GM21526 (cell line): Measurements from ENCODE around the gene SLC26A9.

Experiments used
- ATAC-seq: cut with Tn5 transposase; IDR thresholded peaks from one replicate; pipeline ENCODE4 v1.9.1; 2021; ENCODE audit warnings: moderate library complexity; ENCODE audit not compliant: unreplicated experiment, low FRiP score

Gene SLC26A9

DNA sequence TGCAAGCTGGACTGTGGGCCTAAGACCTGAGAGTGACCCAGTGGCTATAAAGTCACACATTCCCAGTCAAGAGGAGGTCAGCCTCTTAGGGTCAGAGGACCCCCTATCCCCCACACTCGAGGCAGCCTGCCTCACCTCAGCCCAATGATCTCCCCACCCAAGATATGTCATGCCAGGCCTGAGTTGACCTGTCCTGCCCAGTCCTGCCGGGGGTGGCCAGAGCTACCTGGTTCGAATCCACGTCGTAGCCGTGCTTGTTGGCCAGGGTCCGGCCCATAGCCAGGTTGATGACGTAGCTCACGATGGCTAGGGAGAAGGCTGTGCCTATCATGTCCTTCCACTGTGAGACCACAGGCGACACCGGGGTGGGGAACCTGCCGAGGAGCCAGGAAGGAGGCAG, 15.6 kb downstream of the SLC26A9 start:
- ATAC-seq: no peak

DNA sequence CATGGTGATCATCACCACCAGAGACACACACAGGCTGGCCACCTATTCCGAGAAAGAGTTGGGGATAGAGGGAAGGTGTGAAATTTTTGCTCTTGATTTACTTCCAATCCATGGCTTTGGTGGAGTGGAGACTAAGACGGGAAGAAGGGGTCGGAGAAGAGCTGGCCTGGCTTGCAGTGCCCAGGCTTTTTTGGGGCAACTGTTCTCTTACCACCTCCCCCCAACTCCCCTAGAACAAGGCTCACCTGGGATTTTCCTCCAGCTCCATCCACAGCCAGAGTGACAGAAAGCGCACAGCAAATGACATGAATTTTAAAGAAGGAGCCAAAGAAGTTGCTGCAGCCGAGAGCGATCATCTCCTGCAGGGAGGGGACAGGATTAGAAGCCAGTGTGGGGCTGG, 16.0 kb downstream of the SLC26A9 start:
- no peak for ATAC-seq

DNA sequence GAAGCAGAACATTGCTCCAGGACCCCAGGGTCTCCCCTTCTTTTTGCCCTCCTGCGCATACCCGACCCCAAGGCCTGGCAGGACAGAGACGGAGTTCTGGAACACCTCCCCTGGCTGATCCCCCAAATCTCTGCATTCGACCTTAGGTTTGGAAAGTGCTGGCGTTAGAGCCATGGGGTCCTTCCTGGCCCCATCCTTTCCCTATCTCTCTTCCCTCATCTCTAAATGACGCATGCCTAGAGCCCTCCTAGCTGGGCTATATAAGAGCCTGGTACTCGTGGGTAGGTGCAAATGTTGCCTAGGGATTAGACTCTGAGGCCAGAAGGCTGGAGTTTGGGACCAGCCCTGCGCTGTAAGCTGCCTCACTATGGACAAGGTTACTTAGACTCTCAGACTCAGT, 16.6 kb downstream of the SLC26A9 start:
- no peak for ATAC-seq

DNA sequence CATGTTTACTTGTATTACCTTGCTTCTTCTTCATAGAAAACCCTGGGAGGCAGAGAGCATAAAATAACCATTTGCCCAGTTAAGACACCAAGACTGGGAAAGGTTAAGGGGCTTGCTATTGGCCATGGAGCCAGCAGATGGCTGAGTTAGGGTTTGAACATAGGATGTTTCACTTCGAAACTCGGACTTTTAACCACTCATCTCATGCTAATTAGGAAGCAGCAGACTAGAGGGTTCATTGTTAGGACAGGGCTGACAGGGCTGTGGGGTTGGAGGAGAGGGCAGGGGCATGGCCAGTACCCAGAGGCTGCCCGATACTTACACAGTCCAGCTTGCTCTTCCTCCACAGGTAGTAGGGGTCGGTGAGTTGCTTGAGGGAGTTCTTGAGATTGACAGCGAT, 17.0 kb downstream of the SLC26A9 start:
- ATAC-seq: no peak

DNA sequence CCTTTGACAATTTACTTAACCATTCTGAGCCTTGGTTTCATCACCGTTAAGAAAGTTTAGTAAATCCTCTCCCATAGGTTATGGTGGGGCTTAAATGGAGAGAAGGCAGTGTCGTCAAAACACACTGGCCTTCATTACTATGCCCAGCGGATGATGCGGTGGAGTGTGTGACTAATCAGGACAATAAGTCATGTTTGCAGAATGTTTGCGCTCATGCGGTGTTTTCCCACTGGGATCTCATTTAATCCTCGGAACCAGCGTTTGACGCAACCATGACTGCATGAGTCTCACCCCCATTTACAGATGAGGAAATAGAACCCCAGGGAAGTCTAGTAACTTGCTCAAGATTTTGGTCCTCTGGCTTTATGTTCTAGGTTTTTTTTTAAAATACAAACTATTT, 17.5 kb downstream of the SLC26A9 start:
- ATAC-seq: no peak

DNA sequence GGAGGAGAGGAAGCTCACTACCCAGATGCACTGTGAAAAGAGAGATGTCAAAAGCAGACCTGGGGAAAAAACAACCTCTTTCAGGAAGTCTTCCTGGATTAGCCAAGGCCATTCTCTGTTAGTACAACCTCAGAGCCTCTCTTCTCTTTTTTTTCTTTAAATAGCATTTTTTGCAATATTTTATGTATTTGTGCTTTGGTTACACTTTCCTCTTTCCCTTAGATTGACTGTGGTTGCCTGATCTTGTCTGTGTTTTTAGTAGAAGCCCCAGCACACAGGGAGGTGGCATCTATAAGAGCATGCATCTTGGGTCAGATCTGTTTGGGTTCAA, 18.8 kb downstream of the SLC26A9 start:
- no peak for ATAC-seq

DNA sequence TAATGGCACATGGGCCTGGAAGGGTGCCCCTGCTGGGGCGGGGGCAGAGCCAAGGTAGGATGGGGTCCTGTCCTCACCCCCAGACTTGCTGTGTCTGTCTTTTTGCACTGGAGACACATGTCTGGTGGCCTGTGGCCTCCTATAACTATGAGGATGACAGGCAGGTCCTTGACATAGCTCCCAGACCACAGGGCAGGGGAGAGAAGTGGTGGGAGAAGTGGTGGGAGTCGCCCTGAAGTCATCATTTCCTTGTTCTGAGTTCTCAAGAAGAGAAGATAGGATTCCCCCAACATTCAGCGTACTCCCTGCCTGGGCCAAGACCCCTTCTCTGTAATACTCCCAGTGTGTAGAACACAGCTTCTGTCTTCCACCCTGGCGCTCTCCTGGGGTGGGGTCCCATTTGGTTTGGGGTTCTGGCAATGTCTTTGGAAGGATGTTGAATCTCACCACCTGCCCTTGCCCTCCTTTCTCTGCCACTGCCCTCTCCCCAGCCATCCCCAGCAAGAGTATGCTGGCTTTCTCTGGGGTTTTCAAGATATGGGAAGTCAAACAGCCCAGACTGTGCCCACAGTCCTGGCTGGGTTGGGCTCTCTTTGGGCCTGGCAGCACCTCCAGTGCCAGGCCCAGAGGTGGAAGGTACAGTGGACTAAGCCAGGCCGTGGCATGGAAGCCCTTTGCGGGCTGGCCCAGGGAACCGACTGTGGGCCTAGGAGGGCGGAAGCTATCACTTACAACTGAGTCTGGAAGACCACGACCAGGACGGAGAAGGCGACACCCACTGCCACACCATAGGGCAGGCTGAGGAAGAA, 19.4 kb downstream of the SLC26A9 start:
- no peak for ATAC-seq

DNA sequence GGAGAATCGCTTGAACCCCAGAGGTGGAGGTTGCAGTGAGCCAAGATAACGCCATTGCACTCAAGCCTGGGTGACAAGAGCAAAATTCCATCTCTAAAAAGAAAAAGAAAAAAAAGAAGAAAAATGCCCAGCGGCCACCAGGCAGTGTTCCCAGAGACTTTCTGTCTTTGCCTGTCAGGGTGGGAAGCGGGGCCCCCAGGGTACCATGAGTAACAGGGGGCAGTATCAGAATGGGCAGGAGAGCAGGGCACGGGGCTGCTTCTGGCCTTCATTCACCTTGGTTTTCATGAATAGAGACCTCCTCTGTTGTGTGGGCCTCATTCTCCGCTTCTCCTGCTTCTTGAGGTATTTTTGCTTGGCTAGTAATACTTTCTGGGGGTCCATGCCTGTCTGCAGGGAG, 20.4 kb downstream of the SLC26A9 start:
- no peak for ATAC-seq

DNA sequence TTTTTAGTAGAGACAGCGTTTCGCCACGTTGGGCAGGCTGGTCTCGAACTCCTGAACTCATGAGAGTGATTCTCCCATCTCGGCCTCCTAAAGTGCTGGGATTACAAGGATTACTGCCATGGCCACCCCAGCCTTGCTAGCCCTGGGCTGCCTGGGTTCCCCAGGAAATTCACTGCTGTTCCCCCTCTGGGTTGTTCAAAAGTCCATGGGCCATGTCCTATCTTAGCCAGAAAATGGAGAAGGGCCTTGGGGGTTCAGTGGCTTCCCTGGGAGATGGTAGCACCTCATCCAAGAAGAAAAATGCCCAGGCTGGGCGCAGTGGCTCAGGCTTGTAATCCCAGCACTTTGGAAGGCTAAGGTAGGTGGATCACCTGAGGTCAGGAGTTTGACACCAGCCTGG, 20.9 kb downstream of the SLC26A9 start:
- ATAC-seq: no peak

DNA sequence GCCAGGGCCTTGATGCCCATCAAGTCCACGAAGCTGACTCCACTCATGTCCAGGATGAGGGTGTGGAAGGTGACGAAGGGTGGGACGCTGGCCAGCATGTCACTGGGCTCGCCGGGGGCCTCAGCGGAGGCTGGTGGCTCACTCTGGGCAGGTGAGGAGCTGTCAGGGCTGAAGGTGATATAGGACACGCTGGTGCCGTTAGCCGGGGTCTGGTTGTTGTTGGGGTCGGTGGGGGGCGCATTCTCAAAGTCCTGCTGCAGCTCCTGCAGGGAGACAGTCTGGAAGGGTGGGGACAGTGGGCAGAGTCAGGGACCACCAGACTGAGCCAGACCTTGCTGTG, 21.7 kb downstream of the SLC26A9 start:
- no peak for ATAC-seq

DNA sequence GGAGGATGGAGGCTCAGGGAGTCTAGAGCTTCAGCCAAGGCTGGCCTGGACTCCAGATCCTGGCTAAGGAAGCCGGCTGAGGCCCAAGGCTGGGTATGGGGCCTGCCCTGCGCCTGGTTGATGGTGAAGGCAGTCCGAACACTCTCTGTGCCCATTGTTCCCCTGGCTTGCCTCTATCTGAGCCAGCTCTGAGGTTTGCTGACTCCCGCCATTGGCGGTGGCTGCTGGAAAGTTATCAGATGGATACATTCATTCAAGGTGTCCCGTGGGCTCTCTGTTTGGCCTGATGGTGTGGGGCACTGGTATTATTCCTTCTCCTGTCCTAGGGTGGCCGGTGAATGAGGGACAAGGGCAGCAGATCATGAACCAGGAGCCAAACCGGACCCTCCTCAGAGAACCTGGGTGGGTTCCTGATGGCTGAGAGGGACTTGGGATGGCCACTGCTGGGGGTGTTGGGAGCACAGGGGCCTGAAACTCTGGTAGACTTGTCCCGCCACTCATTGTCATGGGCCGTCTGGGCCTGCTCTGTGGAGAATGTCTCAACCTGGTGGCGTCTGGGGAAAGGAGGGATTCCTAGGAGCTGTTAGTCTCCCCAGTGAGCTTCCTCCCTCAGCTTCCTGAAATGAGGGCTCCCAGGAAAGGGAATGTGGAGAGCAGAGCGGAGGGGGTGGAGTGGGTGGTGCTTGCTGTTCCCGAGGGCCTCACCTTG, 22.2 kb downstream of the SLC26A9 start:
- ATAC-seq: no peak

DNA sequence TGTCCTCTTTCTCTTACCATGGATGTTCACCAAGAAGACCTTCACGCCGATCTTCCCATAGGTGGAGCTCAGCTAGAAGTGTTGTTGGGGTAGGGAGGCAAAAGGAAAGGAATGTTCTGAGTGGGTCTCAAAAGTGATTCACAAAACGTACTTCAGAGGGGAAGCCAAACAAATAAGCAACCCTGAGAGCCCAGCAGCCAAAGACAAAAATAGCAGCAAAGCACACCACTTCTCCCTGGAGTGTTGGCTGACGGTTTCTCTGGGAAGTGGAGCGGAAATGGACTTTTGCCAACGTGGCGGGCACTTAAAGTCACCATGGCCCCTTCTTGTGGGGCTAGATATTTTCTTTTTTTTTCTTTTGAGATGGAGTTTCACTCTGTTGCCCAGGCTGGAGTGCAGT, 23.1 kb downstream of the SLC26A9 start:
- ATAC-seq: no peak

DNA sequence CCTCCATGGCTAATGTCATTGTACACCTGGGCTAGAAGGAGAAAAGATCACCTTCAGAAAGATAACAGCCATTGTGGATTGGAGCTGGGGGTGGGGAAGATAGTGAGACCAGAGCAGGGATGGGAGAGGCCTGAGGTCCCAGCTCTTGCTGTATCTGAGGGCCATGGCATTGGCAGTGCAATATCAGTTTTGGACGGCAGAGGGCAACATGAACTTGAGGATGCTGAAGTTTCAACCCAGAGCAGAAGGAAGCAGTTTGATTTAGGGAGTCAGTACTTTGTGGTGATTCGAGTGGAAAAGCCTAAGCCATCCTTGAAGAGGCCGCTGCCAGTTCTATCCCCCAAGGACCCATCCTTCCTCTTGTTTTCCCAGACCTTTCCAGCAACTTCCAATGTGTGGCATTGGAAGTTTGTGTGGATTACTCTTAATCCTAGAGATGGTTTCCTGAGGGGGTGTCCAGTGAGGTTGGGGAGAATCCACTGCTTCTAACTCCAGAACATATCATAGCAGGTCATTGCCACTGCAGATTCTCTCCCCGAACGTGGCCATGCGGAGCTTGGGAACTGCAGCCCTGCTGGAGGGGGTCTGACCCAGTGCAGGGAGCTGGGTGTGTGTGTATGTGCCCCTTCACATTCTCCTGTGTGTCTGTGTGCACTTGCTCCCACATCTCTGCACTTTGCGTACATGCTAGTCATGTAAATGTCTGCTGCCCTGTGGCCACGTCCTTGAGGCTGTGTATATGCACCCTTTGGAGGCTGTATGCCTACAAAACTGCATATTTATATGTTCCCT, 24.1 kb downstream of the SLC26A9 start:
- ATAC-seq: no peak

DNA sequence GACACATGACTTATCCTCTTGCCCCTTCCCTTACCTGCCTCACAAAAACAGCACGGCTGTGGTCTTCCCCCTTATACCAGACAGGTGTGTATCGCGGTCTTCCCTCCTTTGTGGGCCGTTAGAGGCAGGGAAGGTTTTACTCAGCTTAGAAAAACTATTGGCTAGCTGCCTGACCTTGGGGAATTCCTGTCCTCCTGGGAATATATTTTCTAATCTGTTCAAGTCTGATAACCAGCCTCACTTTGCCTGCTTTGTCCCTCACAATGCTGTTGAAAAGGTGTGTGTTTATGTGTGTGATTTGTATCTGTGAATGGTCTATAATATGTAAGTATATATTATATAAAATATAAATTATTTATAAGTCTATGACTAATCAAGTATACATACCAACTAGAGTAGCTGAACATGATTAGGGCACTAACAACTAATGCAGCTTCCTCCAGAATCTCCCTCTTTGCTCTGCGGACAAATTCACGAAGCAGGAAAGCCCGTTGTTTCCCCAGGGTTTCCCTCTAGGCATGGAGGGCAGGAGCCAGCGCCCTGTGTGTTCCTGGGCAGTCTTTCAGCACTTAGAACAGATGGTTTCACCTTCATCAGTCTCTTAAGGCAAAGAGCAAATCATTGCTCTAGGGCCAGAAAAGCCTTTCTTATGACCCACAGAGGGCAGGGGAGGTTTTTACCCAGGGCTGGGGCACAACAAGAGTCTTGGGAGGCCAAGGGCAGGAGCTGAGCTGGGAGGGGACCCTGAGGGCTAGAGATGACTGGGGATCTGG, 25.6 kb downstream of the SLC26A9 start:
- ATAC-seq: no peak

DNA sequence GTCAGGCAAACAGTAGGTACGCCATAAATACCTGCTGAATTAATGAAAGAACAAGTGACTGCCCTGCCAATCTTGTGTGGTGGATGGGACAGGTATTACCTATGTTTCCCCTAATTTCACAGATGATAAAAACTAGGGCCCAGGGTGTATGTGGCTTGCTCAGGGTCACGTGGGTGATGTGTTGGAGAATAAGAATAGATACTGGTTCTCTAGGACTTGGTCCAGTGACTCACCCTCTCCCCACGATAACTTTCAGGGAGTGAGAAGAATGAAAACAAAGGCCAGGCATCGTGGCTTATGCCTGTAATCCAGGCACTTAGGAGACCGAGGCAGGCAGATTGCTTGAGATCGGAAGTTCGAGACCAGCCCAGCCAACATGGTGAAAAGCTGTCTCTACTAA, 26.7 kb downstream of the SLC26A9 start:
- ATAC-seq: no peak

DNA sequence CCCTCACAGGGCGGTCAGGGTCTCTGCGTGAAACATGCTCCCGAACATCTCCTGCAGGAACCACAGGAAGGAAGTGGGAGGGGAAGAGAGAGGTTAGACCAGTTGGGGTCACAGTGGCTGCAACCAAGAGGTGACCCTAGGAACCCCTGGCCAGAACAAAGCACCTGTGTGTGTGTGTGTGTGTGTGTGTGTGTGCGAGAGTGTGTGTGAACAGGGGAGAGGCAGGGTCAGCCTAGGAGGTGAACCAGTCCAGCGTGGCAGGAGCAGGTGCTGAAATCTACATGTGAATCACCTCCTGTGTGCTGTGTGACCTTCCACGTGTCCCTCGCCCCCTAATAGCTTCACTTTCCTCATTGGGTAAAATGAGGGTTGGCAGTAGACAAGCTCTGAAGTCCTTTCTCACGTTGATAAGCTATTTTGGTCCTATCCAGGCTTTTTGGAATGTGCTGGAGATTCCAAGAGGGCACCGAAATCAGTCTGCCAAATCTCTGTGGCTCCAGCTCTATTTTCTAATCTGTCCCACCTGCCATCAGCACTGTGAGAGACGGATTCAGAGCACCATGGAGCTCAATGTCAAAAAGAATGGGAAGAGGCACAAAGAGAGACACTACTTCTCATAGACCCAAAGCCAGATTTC, 27.8 kb downstream of the SLC26A9 start:
- no peak for ATAC-seq

DNA sequence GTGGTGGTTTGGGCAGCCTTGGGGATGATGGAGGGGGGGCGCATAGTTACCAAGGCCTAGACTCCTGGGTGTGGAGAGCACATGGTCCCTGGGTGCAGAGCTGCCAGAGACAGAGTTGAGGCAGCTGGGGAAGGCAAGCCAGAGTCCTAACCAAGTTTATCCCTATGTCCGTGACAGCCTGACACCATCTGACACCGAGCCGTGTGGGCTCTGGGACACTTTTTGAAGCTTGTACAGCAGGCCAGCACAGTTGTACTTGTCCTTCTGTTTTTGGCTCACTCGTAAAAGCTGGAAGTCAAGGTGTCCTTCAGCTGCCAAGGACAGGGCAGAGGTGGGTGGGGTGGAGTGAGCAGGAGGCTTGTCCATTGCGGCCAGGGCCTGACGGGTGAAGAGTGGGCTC, 28.5 kb downstream of the SLC26A9 start:
- no peak for ATAC-seq

DNA sequence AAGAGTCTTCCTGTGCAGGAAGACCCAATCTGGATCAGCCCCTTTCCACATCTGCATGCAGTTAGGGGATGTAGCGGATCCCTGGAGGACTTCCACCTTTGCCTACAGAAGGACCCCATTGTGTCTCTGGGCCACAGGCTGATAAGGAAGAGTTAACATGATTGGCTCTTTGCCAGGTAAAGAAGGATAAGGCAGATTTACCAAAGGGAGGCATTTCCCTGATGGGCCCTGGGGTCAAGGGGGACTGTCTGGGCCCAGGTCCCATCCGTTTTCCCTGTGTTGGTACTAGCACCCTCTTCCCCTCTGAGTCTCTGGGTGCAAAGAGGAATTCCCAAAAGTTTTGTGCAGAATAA, 29.1 kb downstream of the SLC26A9 start:
- no peak for ATAC-seq

DNA sequence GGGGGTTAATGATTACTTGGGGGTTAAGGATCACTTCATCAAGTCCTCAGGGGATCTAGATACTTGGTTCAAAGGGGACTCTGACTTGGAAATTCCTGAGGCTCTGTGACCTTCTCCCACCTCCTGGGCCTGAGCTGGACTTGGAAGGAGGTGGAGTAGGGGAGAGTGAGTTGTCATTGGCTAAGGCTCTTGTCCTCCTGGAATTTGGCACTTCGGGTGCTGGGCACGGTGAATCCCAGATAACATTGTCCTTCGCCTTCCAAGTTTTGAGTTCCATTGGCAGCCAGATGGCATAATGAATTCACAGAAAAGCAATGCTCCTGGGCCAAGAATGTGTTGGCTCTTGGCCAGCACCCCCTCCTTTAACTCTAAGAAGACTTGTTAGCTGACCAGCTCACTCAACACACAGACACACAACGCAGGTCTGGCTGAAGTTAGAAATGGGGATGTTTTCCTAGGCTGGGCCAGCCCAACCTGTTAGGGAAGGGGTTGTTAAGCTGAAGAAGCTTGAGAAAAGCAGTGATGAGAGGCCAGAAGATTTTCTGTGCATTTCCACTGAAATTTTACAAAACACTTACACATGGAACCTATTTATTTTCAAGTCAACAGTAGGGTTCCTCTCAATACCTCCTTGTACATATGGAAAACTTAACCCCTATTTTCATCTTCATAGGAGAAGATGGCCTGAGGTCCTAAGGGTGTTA, 29.7 kb downstream of the SLC26A9 start:
- no peak for ATAC-seq

DNA sequence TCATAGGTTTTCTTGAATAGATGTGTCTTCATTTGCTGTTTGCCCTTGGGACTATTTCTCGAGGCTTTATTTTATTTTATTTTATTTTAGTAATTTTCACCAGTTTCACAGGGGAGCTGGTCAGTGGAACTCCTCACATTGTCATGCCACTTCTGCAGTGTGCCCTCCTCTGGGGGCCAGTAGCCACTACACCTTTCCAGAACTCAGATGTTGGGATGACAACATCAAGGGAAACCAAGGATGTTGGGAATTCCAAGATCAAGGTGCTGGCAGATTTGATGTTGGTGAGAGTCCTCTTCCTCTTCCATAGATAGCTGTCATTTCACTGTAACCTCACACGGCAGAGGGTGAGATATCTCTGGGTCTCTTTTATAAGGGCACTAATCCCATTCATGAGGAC, 35.5 kb downstream of the SLC26A9 start:
- ATAC-seq: no peak
